Stomach (tissue), 4 donors: ENCODE results near the gene ATXN1.

Source experiments
- EP300 ChIP-seq: sonication (generic); formaldehyde crosslinking; IDR thresholded peaks from one replicate; pipeline ENCODE4 v1.6.1; 2017; ENCODE audit warnings: antibody characterized with exemption
- POLR2A ChIP-seq, 4 donors: fragments of 450-650 bp; IDR thresholded peaks; one replicate each; pipeline ENCODE4 v1.6.1; 2016; ENCODE audit warnings: antibody characterized with exemption in 4 of 4, control low read depth in 2 of 4, mild to moderate bottlenecking in 1 of 4, moderate library complexity in 1 of 4
- POLR2AphosphoS5 ChIP-seq, 3 donors: sonication (generic); formaldehyde crosslinking; IDR thresholded peaks; one replicate each; pipeline ENCODE4 v1.6.1; 2016; ENCODE audit warnings: antibody characterized with exemption in 3 of 3
- TF ChIP-seq, protein P1 (sequence below), 7 experiments: fragments of 450-650 bp in 4 of 7; fragments of 200-600 bp in 3 of 7; sonication (generic) in 3 of 7; IDR thresholded peaks; one replicate each; pipeline ENCODE4 v1.5.1; 2016 to 2019; ENCODE audit warnings: antibody characterized with exemption in 7 of 7, control low read depth in 2 of 7, mild to moderate bottlenecking in 1 of 7

DNA sequence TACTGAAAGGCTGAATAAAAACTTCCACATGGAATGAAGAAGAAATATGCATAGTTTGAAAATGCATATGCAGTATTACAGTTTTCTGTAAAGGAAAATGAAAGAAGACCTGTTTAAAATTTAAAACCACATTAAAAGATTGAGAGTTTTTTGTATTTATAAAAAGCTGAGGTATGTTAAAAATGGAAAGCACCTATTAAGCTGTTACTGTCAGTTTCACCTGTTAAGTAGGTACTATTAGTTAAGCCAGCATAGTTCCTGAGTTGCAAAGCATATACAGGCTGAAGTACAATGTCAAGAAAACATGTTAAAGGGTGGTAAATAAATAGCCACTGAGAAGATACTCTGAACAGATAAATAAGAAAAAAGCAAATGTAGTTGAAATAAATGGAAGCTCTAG lies 69.9 kb downstream of the ATXN1 start:
- no peak for TF ChIP-seq POLR2A (IDR thresholded peaks at IDR 0.05)
- TF ChIP-seq, protein P1, sequence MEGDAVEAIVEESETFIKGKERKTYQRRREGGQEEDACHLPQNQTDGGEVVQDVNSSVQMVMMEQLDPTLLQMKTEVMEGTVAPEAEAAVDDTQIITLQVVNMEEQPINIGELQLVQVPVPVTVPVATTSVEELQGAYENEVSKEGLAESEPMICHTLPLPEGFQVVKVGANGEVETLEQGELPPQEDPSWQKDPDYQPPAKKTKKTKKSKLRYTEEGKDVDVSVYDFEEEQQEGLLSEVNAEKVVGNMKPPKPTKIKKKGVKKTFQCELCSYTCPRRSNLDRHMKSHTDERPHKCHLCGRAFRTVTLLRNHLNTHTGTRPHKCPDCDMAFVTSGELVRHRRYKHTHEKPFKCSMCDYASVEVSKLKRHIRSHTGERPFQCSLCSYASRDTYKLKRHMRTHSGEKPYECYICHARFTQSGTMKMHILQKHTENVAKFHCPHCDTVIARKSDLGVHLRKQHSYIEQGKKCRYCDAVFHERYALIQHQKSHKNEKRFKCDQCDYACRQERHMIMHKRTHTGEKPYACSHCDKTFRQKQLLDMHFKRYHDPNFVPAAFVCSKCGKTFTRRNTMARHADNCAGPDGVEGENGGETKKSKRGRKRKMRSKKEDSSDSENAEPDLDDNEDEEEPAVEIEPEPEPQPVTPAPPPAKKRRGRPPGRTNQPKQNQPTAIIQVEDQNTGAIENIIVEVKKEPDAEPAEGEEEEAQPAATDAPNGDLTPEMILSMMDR (IDR thresholded peaks at IDR 0.05), result no peak
- TF ChIP-seq POLR2AphosphoS5 (IDR thresholded peaks at IDR 0.05), result no peak
- TF ChIP-seq EP300, result no peak
